Endothelial cell of umbilical vein (primary cell): ENCODE results near the gene SNX30. TPM values are rescaled to one million over a fixed set of nuclear protein-coding genes. Genes with fewer than 3 reads are reported as not detected.

Source experiments
- BruUV-seq: library from RNA; stranded (reverse); fragments of 400-500 nt; replicated peaks from 2 replicates; lab custom pipeline; 2021; lab: Mats Ljungman, UMichigan
- CTCF ChIA-PET: fragments of 300-600, 350-600 bp; sonication (Branson Sonifier 250); formaldehyde crosslinking; loops from one replicate; lab custom pipeline; 2021; ENCODE audit warnings: antibody characterized with exemption, inconsistent platforms; lab: Charles Lee
- POLR2A ChIA-PET: fragments of 300-600, 350-600 bp; sonication (Branson Sonifier 250); formaldehyde crosslinking; loops from one replicate; lab custom pipeline; 2021; ENCODE audit warnings: antibody characterized with exemption, inconsistent platforms; lab: Charles Lee
- DNase-seq: peaks from one replicate; pipeline ENCODE4 v3.0.0-alpha.2; 2011; ENCODE audit warnings: low read depth, low spot score
- FAIRE-seq: peaks from 2 replicates; lab custom pipeline; 2011; peaks lifted over from hg19 to GRCh38; lab: Jason Lieb, UNC
- H2AFZ ChIP-seq: 2 replicates; pipeline ENCODE4 v1.6.0; 2012; ENCODE audit warnings: low read depth, low read length, control low read depth, inconsistent platforms
- H3K27ac ChIP-seq: 2 replicates; pipeline ENCODE4 v1.5.1; 2011; ENCODE audit warnings: low read depth, mild to moderate bottlenecking, control low read depth, low read length, moderate library complexity; ENCODE audit not compliant: insufficient read depth
- H3K27me3 ChIP-seq, 2 experiments: 2 replicates each; pipeline versions ENCODE4 v1.6.0 to v1.6.1; 2011; ENCODE audit warnings: low read length in 2 of 2, mixed read lengths in 1 of 2; ENCODE audit not compliant: control insufficient read depth in 2 of 2, insufficient read depth in 2 of 2
- H3K36me3 ChIP-seq, 2 experiments: 2 replicates in 1 of 2; 3 replicates in 1 of 2; pipeline ENCODE4 v1.5.1; 2011; ENCODE audit warnings: low read length in 2 of 2, mild to moderate bottlenecking in 1 of 2, moderate library complexity in 1 of 2; ENCODE audit not compliant: control insufficient read depth in 2 of 2, insufficient read depth in 2 of 2; ENCODE audit errors: extremely low read depth in 1 of 2
- H3K4me1 ChIP-seq: 3 replicates; pipeline ENCODE4 v1.5.1; 2011; ENCODE audit warnings: mild to moderate bottlenecking, low read length; ENCODE audit not compliant: control insufficient read depth, insufficient read depth; ENCODE audit errors: extremely low read depth
- H3K4me2 ChIP-seq: 2 replicates; pipeline ENCODE4 v1.6.1; 2011; ENCODE audit warnings: low read length, control low read depth, mixed read lengths; ENCODE audit not compliant: insufficient read depth
- H3K4me3 ChIP-seq, 3 experiments: fragments of 200-600 bp in 1 of 3; sonication (generic), shearing (Covaris generic) in 1 of 3; replicated peaks in 1 of 3; 2 replicates each; pipeline ENCODE4 v1.5.1; 2011 to 2016; ENCODE audit warnings: control low read depth in 3 of 3, low read length in 3 of 3, mild to moderate bottlenecking in 2 of 3, inconsistent platforms in 1 of 3, low read depth in 1 of 3, moderate library complexity in 1 of 3; ENCODE audit not compliant: insufficient read depth in 1 of 3
- H3K79me2 ChIP-seq: 2 replicates; pipeline ENCODE4 v1.6.0; 2012; ENCODE audit warnings: low read length, inconsistent platforms; ENCODE audit not compliant: control insufficient read depth, insufficient read depth
- H3K9ac ChIP-seq: replicated peaks from 2 replicates; pipeline ENCODE3; 2011; ENCODE audit warnings: low read length, control low read depth; ENCODE audit not compliant: insufficient read depth; ENCODE audit errors: extremely low read depth
- H3K9me1 ChIP-seq: replicated peaks from 3 replicates; pipeline ENCODE4 v1.6.0; 2011; ENCODE audit warnings: mild to moderate bottlenecking, low read length; ENCODE audit not compliant: control insufficient read depth, insufficient read depth; ENCODE audit errors: extremely low read depth
- H3K9me3 ChIP-seq: replicated peaks from 2 replicates; pipeline ENCODE4 v1.5.1; 2012; ENCODE audit warnings: low read length, inconsistent platforms; ENCODE audit not compliant: control insufficient read depth, insufficient read depth
- H4K20me1 ChIP-seq: replicated peaks from 2 replicates; pipeline ENCODE3; 2011; ENCODE audit warnings: mild to moderate bottlenecking, low read length; ENCODE audit not compliant: control insufficient read depth, insufficient read depth; ENCODE audit errors: extremely low read depth
- CTCF ChIP-seq, 2 donors: IDR thresholded peaks; 1 replicate in 1 of 2; 2 replicates in 1 of 2; pipeline ENCODE4 v1.5.1; 2011; ENCODE audit warnings: low read length in 2 of 2, mild to moderate bottlenecking in 2 of 2, moderate library complexity in 2 of 2, control low read depth in 1 of 2, inconsistent platforms in 1 of 2, low read depth in 1 of 2; ENCODE audit not compliant: insufficient read depth in 1 of 2; ENCODE audit errors: extremely low read depth in 1 of 2
- EZH2 ChIP-seq: IDR thresholded peaks from 2 replicates; pipeline ENCODE4 v1.6.1; 2012; ENCODE audit warnings: borderline replicate concordance, low read depth, mild to moderate bottlenecking, moderate library complexity, low read length, inconsistent platforms; ENCODE audit not compliant: severe bottlenecking
- GATA2 ChIP-seq: IDR thresholded peaks from 2 replicates; pipeline ENCODE4 v1.7.0; 2011; ENCODE audit warnings: low read depth, mild to moderate bottlenecking, moderate library complexity, mixed read lengths, low read length; ENCODE audit not compliant: insufficient read length, insufficient read depth
- MAX ChIP-seq: IDR thresholded peaks from 2 replicates; pipeline ENCODE4 v1.6.1; 2011; ENCODE audit not compliant: insufficient read depth, insufficient read length
- MYC ChIP-seq: IDR thresholded peaks from one replicate; pipeline ENCODE4 v1.6.1; 2011; ENCODE audit warnings: mild to moderate bottlenecking, low read depth, low read length
- POLR2A ChIP-seq: IDR thresholded peaks from 2 replicates; pipeline ENCODE4 v1.6.1; 2012; ENCODE audit warnings: low read depth, mild to moderate bottlenecking, control low read depth, low read length
- POLR2AphosphoS5 ChIP-seq: IDR thresholded peaks from 2 replicates; pipeline ENCODE4 v1.6.1; 2012; ENCODE audit warnings: low read depth, mild to moderate bottlenecking, control low read depth, low read length, moderate library complexity; ENCODE audit not compliant: insufficient read depth
- dilution Hi-C: fragments of 300-500 bp; cut with MboI; formaldehyde crosslinking; loops from one replicate; pipeline ENCODE4 v1.15.0; 2019; ENCODE audit warnings: low sequenced_read_pairs; ENCODE audit not compliant: extremely low pct_ligation_motif_present
- intact Hi-C: fragments of 100-400 bp; cut with micrococcal nuclease; formaldehyde crosslinking; loops from one replicate; pipeline ENCODE4 v1.10.0; 2022
- polyA plus RNA-seq, 4 experiments: library from polyadenylated mRNA; depleted of rRNA in 3 of 4; stranded (reverse) in 3 of 4; unstranded in 1 of 4; fragments of >200 nt; gene quantifications; 2 replicates each; pipeline versions ENCODE4 v1.2.1 to v1.2.3, GENCODE V29; 2011 to 2012; ENCODE audit warnings: missing spikeins in 1 of 4
- total RNA-seq: library from RNA; stranded (reverse); gene quantifications from 2 replicates; pipeline ENCODE4 v1.2.3, GENCODE V29; 2021

Gene SNX30
- total and polyA plus RNA-seq, 2 donors (not counting 3 experiments of a cell fraction or from before 2014, with no cell fraction given) = 2.8 to 6.3 TPM

DNA sequence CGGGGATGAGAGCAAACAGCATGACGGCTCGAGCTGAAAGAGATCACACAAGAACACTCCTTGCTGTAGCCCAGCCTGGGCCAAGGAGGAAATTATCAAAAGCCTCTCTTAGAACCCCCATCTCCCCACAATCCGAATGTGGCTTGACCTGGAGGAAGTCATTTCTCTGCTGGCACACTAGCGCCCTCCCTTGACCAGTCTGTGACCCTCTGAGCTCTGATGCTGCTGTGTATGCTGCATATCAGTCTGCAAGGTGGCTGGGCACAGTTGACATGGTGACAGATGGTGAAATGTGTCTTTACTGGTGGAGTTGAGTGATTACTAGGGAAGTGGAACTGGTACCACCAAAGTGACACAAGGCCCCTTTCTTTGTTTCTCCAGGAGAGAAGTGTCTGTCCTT, 136.8 kb downstream of the SNX30 start:
- ChIA-PET POLR2A (no interaction called here), CTCF (interaction anchor here (1.0 to 3.2 kb wide), 5 partner anchors 16 to 94 kb away, joined by 3 to 16 read pairs (median 4); no protein-coding TSS in a partner anchor)
- Histone ChIP-seq H3K36me3 (no peaks in the 10 kb centered on the region), H3K27ac (no peak overlapping the region), H3K4me3 (no peak overlapping the region), H3K9me3 (no peaks in the 10 kb centered on the region), H3K27me3 (peaks cover 12 to 16% of the 10 kb centered on the region in 2 experiments), H4K20me1 (no peaks in the 10 kb centered on the region), H3K4me2 (no peak overlapping the region), H3K4me1 (no peaks in the 10 kb centered on the region), H2AFZ (no peak overlapping the region), H3K79me2 (no peaks in the 10 kb centered on the region), H3K9me1 (no peaks in the 10 kb centered on the region), H3K9ac (no peak overlapping the region)
- FAIRE-seq (no peak), DNase-seq (no peak)
- dilution Hi-C loops (no loop called here), intact Hi-C loops (no loop called here)
- TF ChIP-seq POLR2A = no peak
- TF ChIP-seq MAX = no peak
- no peak for TF ChIP-seq MYC
- no peak for TF ChIP-seq EZH2
- TF ChIP-seq POLR2AphosphoS5 = no peak
- TF ChIP-seq CTCF (IDR thresholded peaks at IDR 0.05; ENCODE audit: extremely low read depth in 1 of 2, insufficient read depth in 1 of 2, low read depth in 1 of 2, low read length in 2 of 2) = no peak
- no peak for TF ChIP-seq GATA2
- no TSS peak for BruUV-seq
